Breast epithelium (tissue), 3 donors: ENCODE data around the gene C1QTNF6.

Source experiments
- CTCF ChIP-seq, 3 donors: fragments of 450-650 bp; IDR thresholded peaks; one replicate each; pipeline ENCODE4 v1.5.1; 2016 to 2017; ENCODE audit warnings: antibody characterized with exemption in 3 of 3, mild to moderate bottlenecking in 3 of 3, moderate library complexity in 3 of 3
- POLR2A ChIP-seq: fragments of 450-650 bp; IDR thresholded peaks from one replicate; pipeline ENCODE4 v1.6.1; 2016; ENCODE audit warnings: antibody characterized with exemption, mild to moderate bottlenecking, moderate library complexity
- POLR2AphosphoS5 ChIP-seq, 3 donors: sonication (generic); formaldehyde crosslinking; IDR thresholded peaks; one replicate each; pipeline ENCODE4 v1.6.1; 2017; ENCODE audit warnings: antibody characterized with exemption in 3 of 3

GRCh38 chr22:37232140-37232998 lies 44.3 kb upstream of the C1QTNF6 start:
- TF ChIP-seq POLR2A: no peak
- no peak for TF ChIP-seq CTCF (IDR thresholded peaks at IDR 0.05)
- no peak for TF ChIP-seq POLR2AphosphoS5 (IDR thresholded peaks at IDR 0.05)
